ENCODE measurements around the gene MINDY3.

DNA sequence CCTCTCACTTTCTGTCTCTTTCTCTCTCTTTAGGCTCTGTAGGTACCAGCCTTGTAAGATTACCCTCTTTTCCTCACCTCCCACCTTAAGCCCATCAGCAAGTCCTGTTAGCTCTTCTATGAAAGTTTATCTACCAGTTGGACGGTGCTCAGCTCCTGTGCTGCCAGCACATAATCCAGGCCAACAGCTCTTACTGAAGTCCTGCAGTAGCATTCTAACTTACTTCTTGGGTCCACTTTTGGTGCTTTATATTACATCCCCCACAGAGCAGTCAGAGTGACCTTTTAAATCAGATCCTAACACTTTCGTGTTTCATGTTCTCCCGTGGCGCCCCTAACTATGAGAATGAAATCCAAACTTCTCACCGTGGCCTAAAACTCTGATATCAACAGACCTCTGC is 101.7 kb downstream of the MINDY3 start:
- TF ChIP-seq CTCF (IDR thresholded peaks at IDR 0.05 in 8 of 11, conservative IDR thresholded peaks at IDR 0.05 in 3 of 11) (no peak), POLR2A (IDR thresholded peaks at IDR 0.05) (no peak)

Measured in spleen (tissue), 7 donors.